SK-N-SH (cell line): ENCODE results near the gene VMAC. TPM values are rescaled to one million over a fixed set of nuclear protein-coding genes. Genes with fewer than 3 reads are reported as not detected.

Experiments used
- CTCF ChIA-PET: fragments of 300-600, 350-600 bp; formaldehyde crosslinking; extraction: SDS; loops from one replicate; lab custom pipeline; 2021; lab: Yijun Ruan, JAX
- POLR2A ChIA-PET: fragments of 350-600 bp; sonication (Branson Sonifier 250); formaldehyde crosslinking; extraction: SDS; loops from one replicate; lab custom pipeline; 2020; ENCODE audit warnings: antibody characterized with exemption, inconsistent platforms; lab: Yijun Ruan, JAX
- DNase-seq: peaks from one replicate; pipeline ENCODE4 v3.0.0; 2012
- H2AFZ ChIP-seq: fragments of 200-600 bp; sonication (generic); 2 replicates; pipeline ENCODE4 v1.8.1; 2016; ENCODE audit warnings: antibody characterized with exemption, mild to moderate bottlenecking, low read depth
- H3F3A ChIP-seq: fragments of 200-600 bp; sonication (generic); replicated peaks from 2 replicates; pipeline ENCODE3; 2016; ENCODE audit warnings: antibody characterized with exemption, mild to moderate bottlenecking; ENCODE audit not compliant: insufficient read depth
- H3K27ac ChIP-seq, 2 experiments: fragments of 200-500 bp in 1 of 2; fragments of 200-600 bp in 1 of 2; sonication (Bioruptor generic) in 1 of 2; sonication (generic), shearing (Covaris generic) in 1 of 2; 2 replicates each; pipeline versions ENCODE4 v1.5.1 to v1.6.1; 2014 to 2016; ENCODE audit warnings: low read depth in 2 of 2, inconsistent platforms in 1 of 2, low read length in 1 of 2, mild to moderate bottlenecking in 1 of 2, mixed read lengths in 1 of 2
- H3K27me3 ChIP-seq: fragments of 200-600 bp; sonication (generic), shearing (Covaris generic); 2 replicates; pipeline ENCODE4 v1.6.1; 2016; ENCODE audit warnings: mixed run types; ENCODE audit not compliant: insufficient read depth
- H3K36me3 ChIP-seq, 2 experiments: fragments of 200-500 bp in 1 of 2; fragments of 200-600 bp in 1 of 2; sonication (Bioruptor generic) in 1 of 2; sonication (generic) in 1 of 2; replicated peaks in 1 of 2; 2 replicates each; pipeline versions ENCODE3 to v1.5.1; 2014 to 2016; ENCODE audit warnings: low read length in 1 of 2, mild to moderate bottlenecking in 1 of 2; ENCODE audit not compliant: insufficient read depth in 2 of 2, control insufficient read depth in 1 of 2
- H3K4me1 ChIP-seq, 2 experiments: fragments of 200-500 bp in 1 of 2; fragments of 200-600 bp in 1 of 2; sonication (Bioruptor generic) in 1 of 2; sonication (generic), shearing (Covaris generic) in 1 of 2; 2 replicates each; pipeline versions ENCODE4 v1.5.1 to v1.6.1; 2014 to 2016; ENCODE audit warnings: low read depth in 1 of 2, low read length in 1 of 2, mixed run types in 1 of 2; ENCODE audit not compliant: insufficient read depth in 2 of 2, control insufficient read depth in 1 of 2
- H3K4me2 ChIP-seq: fragments of 200-600 bp; sonication (generic), shearing (Covaris generic); 2 replicates; pipeline ENCODE4 v1.6.1; 2017; ENCODE audit warnings: mixed run types
- H3K4me3 ChIP-seq, 2 experiments: fragments of 200-500 bp in 1 of 2; fragments of 200-600 bp in 1 of 2; sonication (Bioruptor generic) in 1 of 2; sonication (generic), shearing (Covaris generic) in 1 of 2; 2 replicates each; pipeline versions ENCODE4 v1.5.1 to v1.8.1; 2014 to 2016; ENCODE audit warnings: low read depth in 2 of 2, inconsistent platforms in 1 of 2, low read length in 1 of 2, mild to moderate bottlenecking in 1 of 2, mixed read lengths in 1 of 2, moderate library complexity in 1 of 2
- H3K79me2 ChIP-seq: fragments of 200-600 bp; sonication (generic); 2 replicates; pipeline ENCODE4 v1.8.1; 2017; ENCODE audit warnings: mild to moderate bottlenecking; ENCODE audit not compliant: insufficient read depth
- H3K9ac ChIP-seq: fragments of 200-600 bp; sonication (generic); 2 replicates; pipeline ENCODE4 v1.6.1; 2017; ENCODE audit warnings: mixed run types
- H3K9me2 ChIP-seq: fragments of 200-600 bp; sonication (generic); 2 replicates; pipeline ENCODE4 v1.6.1; 2017; ENCODE audit warnings: mixed run types
- H3K9me3 ChIP-seq: fragments of 200-600 bp; sonication (generic); 2 replicates; pipeline ENCODE4 v1.6.1; 2017; ENCODE audit warnings: mixed run types, mild to moderate bottlenecking, moderate library complexity
- H4K20me1 ChIP-seq: fragments of 200-600 bp; sonication (generic); 2 replicates; pipeline ENCODE4 v1.6.1; 2017; ENCODE audit warnings: mild to moderate bottlenecking, mixed run types; ENCODE audit not compliant: insufficient read depth
- CTCF ChIP-seq: fragments of 200-600 bp; sonication (generic); IDR thresholded peaks from 2 replicates; pipeline ENCODE4 v1.6.1; 2017; ENCODE audit warnings: antibody characterized with exemption, mild to moderate bottlenecking, moderate library complexity
- EP300 ChIP-seq, 2 experiments: IDR thresholded peaks; 2 replicates each; pipeline versions ENCODE4 v1.4.0 to v1.6.1; 2012; ENCODE audit warnings: borderline replicate concordance in 1 of 2, low read depth in 1 of 2, low read length in 1 of 2
- FOXJ3 ChIP-seq: sonication (generic); formaldehyde crosslinking; IDR thresholded peaks from 2 replicates; pipeline ENCODE4 v1.5.1; 2020; ENCODE audit warnings: mild to moderate bottlenecking, missing genetic modification reagents
- GABPA ChIP-seq: IDR thresholded peaks from 2 replicates; pipeline ENCODE4 v1.4.0; 2012; ENCODE audit warnings: low read depth, mild to moderate bottlenecking
- GATA2 ChIP-seq: sonication (generic); formaldehyde crosslinking; IDR thresholded peaks from 2 replicates; pipeline ENCODE4 v1.5.0; 2020; ENCODE audit warnings: mild to moderate bottlenecking, missing genetic modification reagents
- IRF3 ChIP-seq: fragments of 150-350 bp; IDR thresholded peaks from 2 replicates; pipeline ENCODE4 v1.6.1; 2016; ENCODE audit warnings: mild to moderate bottlenecking, low read depth, low read length
- MAX ChIP-seq: IDR thresholded peaks from 2 replicates; pipeline ENCODE4 v1.4.0; 2012; ENCODE audit warnings: low read depth
- MEF2A ChIP-seq: IDR thresholded peaks from 2 replicates; pipeline ENCODE4 v1.4.0; 2012; ENCODE audit warnings: low read depth, borderline replicate concordance
- MXI1 ChIP-seq: IDR thresholded peaks from 2 replicates; pipeline ENCODE4 v1.6.1; 2012; ENCODE audit warnings: mild to moderate bottlenecking, low read depth, low read length, improper control_type of control experiment
- NRF1 ChIP-seq: IDR thresholded peaks from 2 replicates; pipeline ENCODE4 v1.6.1; 2012; ENCODE audit warnings: low read depth, mild to moderate bottlenecking, low read length
- PBX3 ChIP-seq: IDR thresholded peaks from 2 replicates; pipeline ENCODE4; 2012
- RAD21 ChIP-seq: IDR thresholded peaks from 2 replicates; pipeline ENCODE4 v1.6.1; 2012; ENCODE audit warnings: mild to moderate bottlenecking, low read length
- RFX5 ChIP-seq: IDR thresholded peaks from 2 replicates; pipeline ENCODE4 v1.6.1; 2012; ENCODE audit warnings: mild to moderate bottlenecking, improper control_type of control experiment, low read length
- TAF1 ChIP-seq: IDR thresholded peaks from 2 replicates; pipeline ENCODE4 v1.6.1; 2012; ENCODE audit warnings: low read depth, mild to moderate bottlenecking, low read length, moderate library complexity, borderline replicate concordance
- USF2 ChIP-seq: fragments of 150-350 bp; IDR thresholded peaks from 2 replicates; pipeline ENCODE4 v1.6.1; 2017; ENCODE audit warnings: antibody characterized with exemption, low read length, low read depth, borderline replicate concordance
- YY1 ChIP-seq: IDR thresholded peaks from 2 replicates; pipeline ENCODE4 v1.4.0; 2012; ENCODE audit warnings: low read depth, mild to moderate bottlenecking
- WGBS: methylation state at CpG from one replicate; pipeline ENCODE4 v1.1.6; 2017; ENCODE audit warnings: low lambda C conversion rate; 5-methylcytosine and 5-hydroxymethylcytosine counted together
- polyA plus RNA-seq, 3 experiments: library from polyadenylated mRNA; depleted of rRNA; stranded (reverse); fragments of >200 nt; gene quantifications; 2 replicates each; pipeline ENCODE4 v1.2.3, GENCODE V29; 2012

VMAC gene
- polyA plus RNA-seq, 1 of the 3 experiments (the other 2 are of a cell fraction) = 6.5 TPM

GRCh38 chr19:5940260-5941208 is 35.9 kb downstream of the VMAC start:
- 91% methylated on average over 15 of the region's 21 CpGs for WGBS
- no peaks in the 10 kb centered on the region for H3K9me2 ChIP-seq
- peaks cover 51% of the 10 kb centered on the region; the same call in 1 of the 2 replicates for H3K79me2 ChIP-seq
- no peak overlapping the region for H3K4me3 ChIP-seq
- H2AFZ ChIP-seq = no peak overlapping the region
- H3F3A ChIP-seq = no peaks in the 10 kb centered on the region
- H3K4me1 ChIP-seq = peaks cover under 1 to 40% of the 10 kb centered on the region in 2 experiments
- no peaks in the 10 kb centered on the region for H3K9me3 ChIP-seq
- H4K20me1 ChIP-seq = peaks cover 48% of the 10 kb centered on the region
- no peaks in the 10 kb centered on the region for H3K27me3 ChIP-seq
- no peak for DNase-seq
- H3K36me3 ChIP-seq = peaks cover 10 to 35% of the 10 kb centered on the region in 2 experiments
- ChIA-PET CTCF (interaction anchor here (0.9 to 6.2 kb wide), 4 partner anchors 8 to 82 kb away, joined by 3 to 44 read pairs (median 14); no protein-coding TSS in a partner anchor), POLR2A (no interaction called here)
- no peak overlapping the region for H3K9ac ChIP-seq
- TF ChIP-seq CTCF = no peak
- no peak for TF ChIP-seq PBX3
- TF ChIP-seq GATA2 (CRISPR knock-in tag) = no peak
- TF ChIP-seq GABPA = no peak
- TF ChIP-seq RFX5 = no peak
- no peak for TF ChIP-seq MEF2A
- no peak for TF ChIP-seq IRF3
- no peak for TF ChIP-seq YY1
- TF ChIP-seq MXI1 = no peak
- TF ChIP-seq MAX = no peak
- no peak for TF ChIP-seq RAD21
- TF ChIP-seq EP300 (IDR thresholded peaks at IDR 0.05; ENCODE audit: borderline replicate concordance in 1 of 2, low read depth in 1 of 2, low read length in 1 of 2) = no peak
- TF ChIP-seq TAF1 = no peak
- no peak for TF ChIP-seq USF2
- TF ChIP-seq NRF1 = no peak
- no peak for TF ChIP-seq FOXJ3 (CRISPR knock-in tag)
- H3K4me2 ChIP-seq = no peak overlapping the region
- H3K27ac ChIP-seq = no peak overlapping the region
